HS-27A (cell line): ENCODE data around the gene MTAP.

ENCODE experiments used
- DNase-seq: peaks from one replicate; pipeline ENCODE4 v3.0.0-alpha.2; 2012; ENCODE audit warnings: low read depth, missing footprints

Gene MTAP

DNA sequence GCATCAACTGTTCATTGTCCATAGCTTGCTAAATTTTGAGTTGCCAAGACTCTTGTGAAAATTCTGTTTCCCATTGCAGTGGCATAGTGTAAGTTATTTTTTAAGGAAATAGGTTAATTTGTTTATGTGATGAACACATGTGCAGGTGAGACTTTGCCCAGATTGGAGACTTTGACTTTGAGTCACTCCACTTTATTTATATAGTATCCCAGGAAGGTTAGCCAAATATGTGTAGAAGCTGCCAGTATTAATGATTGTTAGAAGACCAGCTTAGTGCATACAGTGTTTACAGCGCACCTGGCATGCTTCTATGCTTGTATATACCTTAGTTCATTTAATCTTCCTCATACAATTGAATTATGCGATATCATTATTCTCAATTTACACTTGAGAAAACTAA lies 51.0 kb downstream of the MTAP start:
- DNase-seq = no peak

- DNase-seq = no peak
Measured at GRCh38 chr9:21854119-21854518, 51.7 kb downstream of the MTAP start.

DNA sequence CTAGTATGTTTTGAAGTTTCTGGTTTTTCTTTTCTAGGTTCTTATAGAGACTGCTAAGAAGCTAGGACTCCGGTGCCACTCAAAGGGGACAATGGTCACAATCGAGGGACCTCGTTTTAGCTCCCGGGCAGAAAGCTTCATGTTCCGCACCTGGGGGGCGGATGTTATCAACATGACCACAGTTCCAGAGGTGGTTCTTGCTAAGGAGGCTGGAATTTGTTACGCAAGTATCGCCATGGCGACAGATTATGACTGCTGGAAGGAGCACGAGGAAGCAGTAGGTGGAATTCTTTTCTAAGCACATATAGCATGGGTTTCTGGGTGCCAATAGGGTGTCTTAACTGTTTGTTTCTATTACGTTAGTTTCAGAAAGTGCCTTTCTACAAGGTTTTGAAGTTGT lies 52.2 kb downstream of the MTAP start:
- no peak for DNase-seq

GRCh38 chr9:21856301-21857094 lies 54.1 kb downstream of the MTAP start:
- DNase-seq = no peak

DNA sequence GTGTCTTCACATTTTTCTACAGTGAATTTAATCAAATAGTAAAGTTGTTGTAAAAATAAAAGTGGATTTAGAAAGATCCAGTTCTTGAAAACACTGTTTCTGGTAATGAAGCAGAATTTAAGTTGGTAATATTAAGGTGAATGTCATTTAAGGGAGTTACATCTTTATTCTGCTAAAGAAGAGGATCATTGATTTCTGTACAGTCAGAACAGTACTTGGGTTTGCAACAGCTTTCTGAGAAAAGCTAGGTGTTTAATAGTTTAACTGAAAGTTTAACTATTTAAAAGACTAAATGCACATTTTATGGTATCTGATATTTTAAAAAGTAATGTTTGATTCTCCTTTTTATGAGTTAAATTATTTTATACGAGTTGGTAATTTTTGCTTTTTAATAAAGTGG lies 60.4 kb downstream of the MTAP start:
- no peak for DNase-seq

DNA sequence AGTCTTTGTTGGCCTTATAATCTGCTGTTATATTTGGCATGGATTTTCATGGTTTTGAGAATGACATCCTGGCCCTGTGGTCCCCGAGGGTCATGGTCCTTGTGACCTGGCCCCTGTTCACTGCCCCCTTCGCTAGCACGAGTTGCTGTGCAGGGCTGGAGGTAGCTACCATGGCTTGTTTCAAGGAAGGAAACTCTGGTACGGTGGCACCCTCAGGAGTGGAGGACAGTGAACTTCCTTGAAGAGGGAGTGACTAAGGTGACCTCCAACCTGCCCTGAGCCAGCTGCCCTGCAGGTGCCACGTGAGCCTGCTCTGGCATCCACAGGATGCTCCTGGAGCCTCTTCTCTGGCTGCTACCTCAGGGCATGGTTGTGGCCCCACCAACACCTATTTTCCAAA lies 62.1 kb downstream of the MTAP start:
- no peak for DNase-seq

DNA sequence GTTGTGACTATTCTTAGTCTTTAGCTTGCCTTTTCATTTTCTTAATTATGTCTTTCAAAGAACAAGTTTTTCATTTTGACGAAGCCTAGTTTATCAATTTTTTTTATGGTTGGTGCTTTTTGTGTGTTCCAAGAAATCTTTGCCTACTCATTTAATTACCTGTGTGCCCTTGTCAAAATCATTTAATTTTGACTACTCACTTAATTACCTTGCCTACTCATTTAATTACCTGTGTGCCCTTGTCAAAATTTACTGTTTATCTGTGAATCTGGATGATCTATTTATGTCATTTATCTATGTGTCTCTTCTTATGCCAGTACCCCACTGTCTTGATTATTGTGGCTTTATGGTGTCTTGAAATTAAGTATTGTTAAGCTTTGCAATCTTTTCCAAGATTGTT lies 63.9 kb downstream of the MTAP start:
- no peak for DNase-seq

DNA sequence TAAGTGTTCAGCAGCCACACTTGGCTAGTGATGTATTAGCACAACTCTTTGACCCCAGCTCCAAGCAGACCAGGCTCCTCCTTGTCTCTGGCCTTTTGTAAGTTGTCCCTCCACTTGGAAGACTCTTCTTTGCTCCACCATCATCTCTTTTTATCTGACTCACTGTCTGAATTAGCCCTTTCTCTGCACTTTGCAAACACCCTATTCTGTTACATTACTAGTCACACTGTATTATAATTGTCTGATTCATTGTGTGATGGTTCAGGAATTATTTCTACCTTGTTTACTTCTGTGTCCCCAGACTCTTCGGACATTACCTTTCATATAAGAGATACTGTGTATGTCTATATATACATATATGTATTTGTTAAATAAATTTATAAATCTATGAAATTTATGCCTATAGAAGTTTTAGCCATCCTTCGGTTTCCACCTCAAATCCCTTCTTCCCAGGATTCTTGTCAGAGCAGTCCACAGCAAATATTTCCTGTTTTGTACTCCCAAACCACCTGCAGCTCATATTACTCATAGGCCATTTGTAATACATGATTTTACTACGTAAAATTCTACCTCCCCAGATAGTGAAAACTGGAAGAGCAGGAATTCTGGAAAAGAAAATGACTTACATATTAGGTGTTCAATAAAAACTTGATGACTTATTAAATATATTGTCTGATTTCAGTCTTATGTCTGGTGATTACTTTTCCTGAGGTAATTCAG lies 69.0 kb downstream of the MTAP start:
- no peak for DNase-seq

DNA sequence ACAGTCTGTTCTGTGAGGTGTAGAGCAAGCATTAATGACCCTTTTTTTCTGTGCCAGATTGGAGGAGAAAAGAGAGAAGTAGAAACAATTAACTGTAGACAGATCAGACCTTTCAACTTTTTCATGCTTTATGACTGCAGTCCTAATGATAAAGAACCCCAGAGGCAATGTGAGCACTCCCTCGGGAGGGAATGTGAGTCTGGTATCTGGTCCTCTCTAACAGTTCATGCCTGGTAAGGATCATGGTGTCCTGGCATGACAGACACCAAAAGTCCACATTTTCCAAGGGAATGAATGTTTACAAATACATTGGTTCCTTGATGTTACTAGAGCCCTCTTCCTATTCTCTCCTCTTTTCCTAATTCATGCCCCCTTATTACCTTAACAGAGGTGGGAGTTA lies 70.3 kb downstream of the MTAP start:
- DNase-seq = no peak

GRCh38 chr9:21873540-21874221 lies 71.2 kb downstream of the MTAP start:
- DNase-seq = peak; percentile 51

DNA sequence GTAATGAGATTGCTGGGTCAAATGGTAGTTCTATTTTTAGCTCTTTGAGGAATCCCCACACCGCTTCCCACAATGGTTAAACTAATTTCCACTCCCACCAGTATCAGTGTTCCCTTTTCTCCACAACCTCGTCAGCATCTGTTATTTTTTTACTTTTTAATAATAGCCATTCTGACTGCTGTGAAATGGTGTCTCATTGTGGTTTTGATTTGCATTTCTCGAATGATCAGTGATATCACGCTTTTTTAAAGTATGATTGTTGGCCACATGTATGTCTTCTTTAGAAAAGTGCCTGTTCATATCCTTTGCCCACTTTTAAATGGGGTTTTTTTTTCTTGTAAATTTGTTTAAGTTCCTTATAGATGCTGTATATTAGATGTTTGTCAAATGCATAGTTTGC lies 73.5 kb downstream of the MTAP start:
- DNase-seq = no peak

DNA sequence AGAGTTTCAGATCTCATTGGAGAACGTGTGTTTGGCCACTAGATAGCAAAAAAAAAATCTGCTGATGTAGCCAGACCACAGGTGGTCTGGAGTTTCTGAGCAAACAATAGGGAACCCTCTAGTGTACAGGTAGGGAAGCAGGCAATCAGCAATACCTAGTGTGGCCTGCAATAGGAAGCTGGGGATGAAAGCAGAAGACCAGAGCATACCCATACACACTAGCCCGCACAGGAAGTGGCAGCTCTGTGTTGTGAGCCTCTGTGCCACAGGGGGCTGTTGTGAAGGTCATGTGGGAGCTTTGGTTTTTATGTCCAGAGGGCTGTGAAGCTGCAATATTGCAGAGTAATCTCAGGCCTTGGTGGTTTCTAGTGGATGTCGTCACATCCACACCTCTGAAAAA lies 81.2 kb downstream of the MTAP start:
- DNase-seq = no peak

- DNase-seq = no peak
Measured at GRCh38 chr9:21889673-21890072, 87.2 kb downstream of the MTAP start.

- no peak for DNase-seq
Measured at GRCh38 chr9:21890696-21891095, 88.3 kb downstream of the MTAP start.

- DNase-seq = no peak
Measured at GRCh38 chr9:21901546-21901945, 99.1 kb downstream of the MTAP start.

GRCh38 chr9:21902136-21902535 lies 99.7 kb downstream of the MTAP start:
- DNase-seq = no peak

DNA sequence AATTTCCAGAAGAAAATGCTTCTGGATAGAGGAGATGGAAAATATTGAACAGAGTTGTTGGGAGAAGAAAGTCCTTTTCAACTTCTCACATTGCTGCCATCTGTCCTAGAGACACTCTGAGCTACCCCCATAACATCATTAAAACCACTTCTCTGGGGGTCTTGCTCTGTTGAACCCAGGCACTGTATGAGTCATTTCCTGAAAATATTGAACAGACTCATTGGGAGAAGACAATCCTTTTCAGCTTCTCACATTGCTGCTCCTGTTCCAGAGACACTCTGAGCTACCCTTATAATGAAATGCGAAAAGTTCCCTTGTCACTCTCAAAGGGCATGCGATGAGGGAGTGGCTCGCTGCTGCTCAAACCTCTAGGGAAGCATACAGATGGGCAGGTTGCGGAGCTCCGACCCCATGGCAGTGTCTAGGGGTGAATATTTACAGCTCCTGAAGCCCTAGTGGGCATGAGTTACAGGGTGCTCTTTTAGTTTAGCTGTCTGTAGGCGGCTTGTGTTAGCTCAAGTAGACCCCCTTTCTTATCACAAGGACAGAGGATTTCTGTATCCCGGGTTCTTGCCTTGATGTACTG lies 101.0 kb downstream of the MTAP start:
- no peak for DNase-seq

- no peak for DNase-seq
Measured at GRCh38 chr9:21904371-21904770, 101.9 kb downstream of the MTAP start.

DNA sequence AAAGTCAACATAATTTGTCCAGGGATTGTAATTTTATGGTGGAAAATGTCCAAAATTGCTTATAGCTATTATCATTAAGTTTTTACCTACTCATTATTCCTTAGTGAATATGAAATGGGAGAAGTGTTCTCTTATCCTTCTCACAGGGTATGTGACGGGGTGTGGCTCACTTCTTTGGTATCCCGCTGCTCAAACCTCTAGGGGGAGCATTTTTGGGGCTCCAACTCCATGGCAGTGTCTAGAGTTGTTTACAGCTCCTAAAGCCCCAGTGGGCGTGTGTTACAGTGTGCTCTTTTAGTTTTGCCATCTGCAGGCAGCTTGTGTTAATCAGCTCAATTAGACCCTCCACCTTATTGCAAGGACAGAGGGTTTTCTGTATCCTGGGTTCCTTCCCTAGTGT lies 102.3 kb downstream of the MTAP start:
- DNase-seq = no peak

GRCh38 chr9:21906213-21906612 lies 103.8 kb downstream of the MTAP start:
- DNase-seq = no peak

DNA sequence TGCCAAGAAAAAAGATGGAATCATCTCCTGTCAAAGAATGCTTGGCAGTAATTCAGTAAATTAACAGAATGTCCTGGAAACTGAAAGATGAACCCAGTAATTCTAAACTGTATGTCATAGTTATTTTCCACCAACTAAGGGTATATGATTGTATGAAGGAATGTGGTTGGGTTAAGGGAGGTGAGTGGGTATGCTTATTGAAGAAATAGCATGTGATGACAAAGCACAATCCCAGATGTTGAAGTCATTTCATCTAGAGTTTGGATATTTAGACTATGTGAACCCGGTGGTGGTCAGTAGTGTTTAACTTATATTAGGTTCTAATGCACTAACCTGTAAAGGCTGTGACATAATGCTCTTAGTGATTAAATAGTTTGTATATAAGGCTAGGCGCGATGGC lies 104.4 kb downstream of the MTAP start:
- DNase-seq = no peak
